Measurements from ENCODE around the gene KRR1.

- TF ChIP-seq, protein P1, sequence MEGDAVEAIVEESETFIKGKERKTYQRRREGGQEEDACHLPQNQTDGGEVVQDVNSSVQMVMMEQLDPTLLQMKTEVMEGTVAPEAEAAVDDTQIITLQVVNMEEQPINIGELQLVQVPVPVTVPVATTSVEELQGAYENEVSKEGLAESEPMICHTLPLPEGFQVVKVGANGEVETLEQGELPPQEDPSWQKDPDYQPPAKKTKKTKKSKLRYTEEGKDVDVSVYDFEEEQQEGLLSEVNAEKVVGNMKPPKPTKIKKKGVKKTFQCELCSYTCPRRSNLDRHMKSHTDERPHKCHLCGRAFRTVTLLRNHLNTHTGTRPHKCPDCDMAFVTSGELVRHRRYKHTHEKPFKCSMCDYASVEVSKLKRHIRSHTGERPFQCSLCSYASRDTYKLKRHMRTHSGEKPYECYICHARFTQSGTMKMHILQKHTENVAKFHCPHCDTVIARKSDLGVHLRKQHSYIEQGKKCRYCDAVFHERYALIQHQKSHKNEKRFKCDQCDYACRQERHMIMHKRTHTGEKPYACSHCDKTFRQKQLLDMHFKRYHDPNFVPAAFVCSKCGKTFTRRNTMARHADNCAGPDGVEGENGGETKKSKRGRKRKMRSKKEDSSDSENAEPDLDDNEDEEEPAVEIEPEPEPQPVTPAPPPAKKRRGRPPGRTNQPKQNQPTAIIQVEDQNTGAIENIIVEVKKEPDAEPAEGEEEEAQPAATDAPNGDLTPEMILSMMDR (IDR thresholded peaks at IDR 0.05): no peak
- no peak for TF ChIP-seq POLR2A (IDR thresholded peaks at IDR 0.05)
These were observed 3.2 kb downstream of the KRR1 start for GRCh38 chr12:75508159-75508558.

All from ovary (tissue), 3 donors.